Activated CD4-positive, alpha-beta T cell treated with anti-CD3 and anti-CD28 coated beads for 48 hours (primary cell): ENCODE measurements around the gene GCN1.
"Not testable (repeated sequence)": the region's sequence is repeated elsewhere in the genome, so short reads cannot be mapped to it uniquely, and the experiment has no call there.

Experiments used
- DNase-seq: peaks from one replicate; pipeline ENCODE4 v3.0.0-alpha.2; 2020

Gene GCN1

DNA sequence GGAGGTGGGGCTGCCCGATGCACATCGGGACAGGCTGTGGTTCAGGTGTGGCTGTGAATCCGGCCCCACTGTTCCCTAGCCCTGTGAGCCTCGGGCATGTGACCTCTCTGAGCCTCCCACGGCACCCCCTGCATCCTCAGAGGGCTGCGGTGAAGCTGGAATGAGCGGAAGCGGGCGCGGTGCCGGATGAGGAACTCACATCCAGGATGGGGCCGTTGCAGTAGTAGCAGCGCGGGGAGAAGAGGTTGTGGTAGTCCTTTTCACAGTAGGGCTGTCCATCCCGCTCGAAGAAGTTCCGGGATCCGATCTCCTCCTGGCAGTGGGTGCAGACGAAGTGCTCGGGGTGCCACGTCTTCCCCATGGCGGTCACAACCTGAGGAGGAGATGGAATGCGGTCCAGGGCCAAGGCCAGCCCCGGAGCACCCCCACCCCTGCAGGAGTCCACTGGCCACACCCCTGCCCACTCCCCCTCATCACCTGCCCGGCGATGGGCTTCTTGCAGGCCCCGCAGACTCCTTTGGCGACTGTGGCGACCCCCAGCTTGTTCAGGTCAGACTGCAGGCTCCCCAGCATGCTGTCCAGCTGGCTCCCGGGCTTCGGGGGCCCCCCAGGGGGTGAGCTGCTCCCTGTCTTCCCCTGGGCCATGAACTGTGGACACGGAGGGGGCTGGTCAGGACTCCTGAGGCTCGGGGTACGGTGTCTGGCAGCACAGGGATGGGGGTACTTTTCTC lies 20.3 kb upstream of the GCN1 start:
- no peak for DNase-seq

- DNase-seq = no peak
Observed at GRCh38 chr12:120213758-120214157, 19.2 kb upstream of the GCN1 start.

DNA sequence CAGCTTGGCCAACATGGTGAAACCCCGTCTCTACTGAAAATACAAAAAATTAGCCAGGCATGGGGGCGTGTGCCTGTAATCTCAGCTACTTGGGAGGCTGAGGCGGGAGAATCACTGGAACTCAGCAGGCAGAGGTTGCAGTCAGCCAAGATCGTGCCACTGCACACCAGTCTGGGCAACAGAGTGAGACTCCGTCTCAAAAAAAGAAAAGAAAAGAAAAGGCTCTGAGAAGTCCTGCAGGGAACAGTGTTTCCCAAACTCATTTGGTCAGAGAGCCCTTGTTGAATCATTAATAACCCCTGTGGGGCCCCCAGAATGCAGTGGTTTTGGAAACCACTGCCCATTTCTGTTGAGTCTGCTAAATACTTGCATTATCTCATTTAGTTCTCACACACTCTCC lies 18.7 kb upstream of the GCN1 start:
- not testable (repeated sequence) for DNase-seq

GRCh38 chr12:120212301-120212700 lies 17.8 kb upstream of the GCN1 start:
- DNase-seq = no peak

- DNase-seq = no peak
Observed at GRCh38 chr12:120211904-120212283, 17.4 kb upstream of the GCN1 start.

DNA sequence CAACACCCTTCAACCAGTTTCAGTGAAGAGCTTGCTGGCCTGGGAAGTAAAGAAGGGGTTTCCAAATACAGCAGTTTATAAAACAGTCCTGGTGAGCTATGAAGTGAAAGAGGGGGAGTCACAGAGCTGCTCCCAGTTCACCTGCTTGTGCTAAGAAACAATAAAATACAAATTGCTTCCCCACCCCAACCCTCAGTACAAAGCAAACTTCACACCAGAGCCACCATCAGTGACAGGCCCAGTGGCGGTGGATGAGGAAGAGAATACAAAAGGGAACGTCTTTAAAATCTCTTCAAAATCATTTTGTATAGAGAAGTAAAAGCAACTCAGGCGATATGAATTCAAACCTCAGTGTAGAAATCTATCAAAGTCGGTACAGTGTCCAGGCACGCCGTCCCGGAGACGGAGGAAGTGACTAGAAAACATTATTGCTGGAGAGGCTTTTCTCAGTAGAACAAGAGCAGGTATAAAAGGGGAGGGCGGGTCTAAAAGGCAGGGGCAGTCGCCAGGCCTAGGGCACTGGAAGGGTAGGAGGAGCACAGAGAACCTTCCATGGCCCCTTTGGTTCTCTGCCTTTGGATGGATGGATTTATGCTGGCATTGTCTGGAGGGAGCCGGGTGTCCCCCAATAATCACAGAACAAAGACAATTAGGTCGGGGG lies 16.9 kb upstream of the GCN1 start:
- DNase-seq = no peak

- no peak for DNase-seq
Observed at GRCh38 chr12:120209851-120210250, 15.3 kb upstream of the GCN1 start.

GRCh38 chr12:120207227-120207626 lies 12.7 kb upstream of the GCN1 start:
- DNase-seq = no peak

GRCh38 chr12:120206781-120207180 lies 12.3 kb upstream of the GCN1 start:
- not testable (repeated sequence) for DNase-seq

GRCh38 chr12:120206228-120206627 lies 11.7 kb upstream of the GCN1 start:
- DNase-seq = no peak

- no peak for DNase-seq
Observed at GRCh38 chr12:120204171-120204570, 9.7 kb upstream of the GCN1 start.

DNA sequence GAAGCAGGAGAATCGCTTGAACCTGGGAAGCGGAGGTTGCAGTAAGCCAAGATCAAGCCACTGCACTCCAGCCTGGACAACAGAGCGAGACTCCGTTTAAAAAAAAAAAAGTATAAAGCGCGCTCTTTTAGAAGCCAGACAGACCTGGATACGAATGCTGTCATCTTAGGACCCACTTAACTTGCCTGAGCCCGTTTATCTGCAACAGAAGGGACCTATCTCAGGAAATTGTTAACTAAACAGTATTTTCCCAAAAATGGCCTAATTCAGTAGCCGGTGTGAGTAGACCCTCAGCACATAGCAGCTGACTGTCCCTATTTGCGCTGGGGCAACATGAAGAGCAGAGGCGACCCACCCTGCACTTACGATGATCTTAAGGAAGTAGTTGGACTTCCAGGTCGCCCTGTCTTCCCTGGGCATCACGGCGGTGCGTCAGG lies 5.9 kb upstream of the GCN1 start:
- no peak for DNase-seq

DNA sequence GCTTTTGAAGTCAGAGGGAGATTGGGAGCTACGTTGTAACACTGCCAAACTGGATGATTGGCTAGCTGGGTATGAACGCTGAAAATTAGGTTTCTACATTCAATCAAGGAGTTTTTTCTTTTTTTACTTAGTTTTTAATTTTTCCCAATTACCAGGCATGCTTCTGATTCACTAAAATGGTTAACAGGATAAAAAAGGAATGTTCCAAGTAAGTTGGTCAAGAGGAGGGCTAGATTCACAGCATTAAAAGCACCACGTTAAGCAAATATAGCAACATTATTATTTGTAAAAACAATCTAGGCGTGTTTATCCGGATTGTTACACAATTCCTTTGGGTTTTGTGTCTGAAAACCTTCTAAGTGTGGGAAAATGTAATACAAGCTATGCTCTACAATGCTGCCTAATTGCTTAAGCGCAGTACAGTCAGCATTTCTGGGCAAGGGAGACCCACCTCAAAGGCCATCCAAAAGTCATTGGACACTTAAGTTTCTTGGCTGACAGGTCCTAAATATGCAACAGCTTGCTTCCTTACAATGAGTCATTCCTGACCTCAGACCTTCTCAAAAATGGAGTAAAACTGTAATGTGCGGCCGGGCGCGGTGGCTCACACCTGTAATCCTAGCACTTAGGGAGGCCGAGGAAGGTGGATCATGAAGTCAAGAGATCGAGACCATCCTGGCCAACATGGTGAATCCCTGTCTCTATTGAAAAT lies 5.2 kb upstream of the GCN1 start:
- DNase-seq = peak; percentile 63

DNA sequence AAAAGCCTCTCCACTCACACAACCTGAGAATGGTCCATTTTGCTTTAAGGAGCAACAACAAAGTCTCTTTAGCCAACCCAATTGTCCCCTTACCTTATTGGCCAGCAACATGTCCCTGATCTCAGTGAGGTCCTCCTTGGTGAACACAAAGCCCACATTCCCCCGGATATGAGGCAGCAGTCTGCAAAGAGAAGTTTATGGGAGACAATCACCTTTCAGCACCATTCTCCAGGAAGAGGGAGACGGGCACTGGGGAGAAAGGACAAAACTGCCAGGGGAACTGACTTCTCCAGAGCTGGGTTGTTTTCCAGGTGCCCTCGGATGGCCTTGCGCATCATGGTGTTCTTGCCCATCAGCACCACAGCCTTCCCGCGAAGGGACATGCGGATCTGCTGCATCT lies 4.5 kb upstream of the GCN1 start:
- DNase-seq = no peak

- DNase-seq = no peak
Observed at GRCh38 chr12:120197542-120197887, 3.0 kb upstream of the GCN1 start.

DNA sequence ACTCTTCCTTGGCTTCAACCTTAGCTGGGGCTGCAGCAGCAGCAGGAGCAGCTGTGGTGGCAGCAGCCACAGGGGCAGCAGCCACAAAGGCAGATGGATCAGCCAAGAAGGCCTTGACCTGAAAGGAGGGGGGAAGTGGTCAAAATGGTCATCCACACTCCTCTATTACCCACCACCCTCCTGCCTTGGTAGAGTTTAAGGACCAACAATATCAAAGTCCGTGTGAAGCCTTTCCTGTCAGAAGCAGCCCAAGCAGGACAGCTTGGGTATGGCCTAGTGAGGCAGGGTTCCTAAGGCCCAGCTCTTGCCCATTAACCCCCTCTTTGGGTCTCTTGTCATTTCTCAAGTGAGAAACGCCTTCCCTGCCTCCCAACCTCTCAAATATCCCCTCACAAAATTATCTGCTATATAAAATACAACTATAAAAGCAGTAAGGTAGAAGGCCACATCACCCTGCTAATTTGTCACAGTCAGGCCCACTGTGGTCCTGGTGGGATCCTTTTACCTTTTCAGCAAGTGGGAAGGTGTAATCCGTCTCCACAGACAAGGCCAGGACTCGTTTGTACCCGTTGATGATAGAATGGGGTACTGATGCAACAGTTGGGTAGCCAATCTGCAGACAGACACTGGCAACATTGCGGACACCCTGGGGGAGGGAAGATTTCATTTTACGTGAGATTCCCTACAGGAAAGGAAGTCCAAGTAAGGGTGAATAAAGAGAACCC lies 2.5 kb upstream of the GCN1 start:
- not testable (repeated sequence) for DNase-seq

- DNase-seq = no peak
Observed at GRCh38 chr12:120196363-120196762, 1.8 kb upstream of the GCN1 start.

DNA sequence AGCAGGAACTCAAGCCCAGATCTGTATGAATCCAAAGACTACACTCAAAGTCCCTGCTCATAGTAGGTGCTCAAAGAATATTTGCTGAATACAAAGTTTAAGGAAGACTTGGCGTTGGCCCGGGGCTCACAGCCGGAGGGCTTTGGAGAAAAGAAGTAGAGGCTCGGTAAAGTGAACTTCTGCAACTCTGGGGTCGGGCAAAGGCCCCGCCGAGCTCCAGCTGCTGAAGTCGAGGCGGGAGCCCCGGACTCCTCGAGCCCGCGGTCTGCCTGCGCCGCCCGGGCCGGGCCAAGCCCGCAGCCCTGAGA lies 335 bp downstream of the GCN1 start:
- DNase-seq = no peak

DNA sequence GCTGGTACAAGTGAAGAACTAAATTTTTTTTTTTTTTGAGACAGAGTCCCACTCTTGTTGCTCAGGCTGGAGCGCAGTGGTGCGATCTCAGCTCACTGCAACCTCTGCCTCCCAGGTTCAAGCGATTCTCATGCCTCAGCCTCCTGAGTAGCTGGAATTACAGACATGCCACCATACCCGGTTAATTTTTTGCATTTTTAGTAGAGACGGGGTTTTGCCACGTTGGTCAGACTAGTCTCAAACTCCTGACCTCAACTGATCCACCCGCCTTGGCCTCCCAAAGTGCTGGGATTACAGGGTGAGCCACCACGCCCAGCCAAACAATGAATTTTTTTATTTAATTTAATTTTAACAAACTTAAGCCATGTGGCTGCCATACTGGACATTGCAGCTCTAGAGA lies 1.2 kb downstream of the GCN1 start:
- DNase-seq = not testable (repeated sequence)

DNA sequence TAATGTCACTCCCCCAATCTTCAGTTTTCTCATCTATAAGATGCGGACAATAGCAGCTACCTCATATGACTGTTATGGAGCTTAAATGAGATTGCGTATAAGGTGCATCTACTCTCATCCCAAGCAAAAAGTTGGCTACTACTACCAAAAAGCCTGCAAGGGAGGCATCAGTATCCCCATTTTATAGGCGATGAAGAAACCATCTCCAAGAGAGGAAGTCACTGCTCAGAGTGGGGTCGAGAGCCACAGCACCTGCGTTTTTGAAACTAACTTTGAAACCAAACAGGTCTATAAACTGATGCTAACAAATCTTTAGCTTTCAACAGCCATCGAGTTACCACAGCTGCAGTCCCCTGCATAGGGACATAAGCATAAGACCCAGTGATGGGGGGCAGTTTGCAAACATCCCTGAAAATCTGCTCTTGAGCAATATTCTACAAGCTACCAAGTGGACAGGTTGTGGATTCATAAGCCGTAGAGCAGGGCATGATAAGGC lies 3.5 kb downstream of the GCN1 start:
- DNase-seq = no peak

DNA sequence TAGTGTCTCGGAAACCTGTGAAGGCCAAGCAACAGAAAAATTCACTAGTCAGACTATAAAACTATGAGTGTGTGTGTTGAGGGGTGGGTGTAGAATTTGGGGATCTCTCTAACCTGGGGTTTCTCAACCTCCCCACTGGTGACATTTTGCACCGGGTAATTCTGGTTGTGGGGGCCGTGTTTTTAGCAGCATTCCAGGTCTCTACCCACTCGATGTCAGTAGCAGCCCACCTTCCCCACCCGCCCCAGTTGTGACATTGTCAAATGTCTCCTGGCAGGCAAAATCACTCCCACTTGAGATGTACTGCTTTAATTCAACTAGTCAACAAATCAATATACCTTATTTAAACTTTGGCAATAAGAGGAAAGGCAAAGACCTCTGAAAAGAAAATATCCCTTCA lies 4.1 kb downstream of the GCN1 start:
- no peak for DNase-seq

- no peak for DNase-seq
Observed at GRCh38 chr12:120186654-120187053, 7.9 kb downstream of the GCN1 start.

GRCh38 chr12:120183211-120183631 lies 11.3 kb downstream of the GCN1 start:
- DNase-seq = no peak
